GM18526 (cell line): ENCODE measurements around the gene MDC1.

Source experiments
- POLR2A ChIP-seq: IDR thresholded peaks from 3 replicates; pipeline ENCODE4 v1.6.1; 2011; ENCODE audit not compliant: insufficient read length; ENCODE audit errors: extremely low read depth

Gene MDC1

GRCh38 chr6:30735668-30736314, 18.7 kb upstream of the MDC1 start:
- no peak for TF ChIP-seq POLR2A

GRCh38 chr6:30732237-30732943, 15.3 kb upstream of the MDC1 start:
- no peak for TF ChIP-seq POLR2A

GRCh38 chr6:30730601-30731435, 13.7 kb upstream of the MDC1 start:
- TF ChIP-seq POLR2A, result no peak

- no peak for TF ChIP-seq POLR2A
Measured at GRCh38 chr6:30727920-30728553, 11.0 kb upstream of the MDC1 start.

- no peak for TF ChIP-seq POLR2A
Measured at GRCh38 chr6:30726506-30727413, 9.7 kb upstream of the MDC1 start.

- TF ChIP-seq POLR2A, result no peak
Measured at GRCh38 chr6:30725713-30726505, 8.8 kb upstream of the MDC1 start.

- no peak for TF ChIP-seq POLR2A
Measured at GRCh38 chr6:30724906-30725667, 8.0 kb upstream of the MDC1 start.

- TF ChIP-seq POLR2A, result peak; percentile 32
Measured at GRCh38 chr6:30722280-30723112, 5.4 kb upstream of the MDC1 start.

GRCh38 chr6:30721198-30722024, 4.3 kb upstream of the MDC1 start:
- TF ChIP-seq POLR2A, result peak; percentile 56

- peak; percentile 24 for TF ChIP-seq POLR2A
Measured at GRCh38 chr6:30720738-30721197, 3.7 kb upstream of the MDC1 start.
